CD4-positive, alpha-beta T cell treated with Interleukin-4 for 1 hour (primary cell): ENCODE measurements around the gene ASB16.
A peak's percentile ranks its signal among the peaks of the same experiment; 100 is the strongest.
"Not testable (repeated sequence)": the region's sequence is repeated elsewhere in the genome, so short reads cannot be mapped to it uniquely, and the experiment has no call there.

Experiments used
- DNase-seq, 2 donors: peaks; one replicate each; pipeline ENCODE4 v3.0.0-alpha.2; 2020 to 2022

ASB16 gene

GRCh38 chr17:44170499-44171201 is at the start of gene ASB16:
Gene ASB16, plus strand, starts transcription at chr17:44170704. Its CDS starts 86 bp downstream, at chr17:44170790.
- DNase-seq, result no peak

- no peak for DNase-seq
These were observed 49.5 kb upstream of the ASB16 start for GRCh38 chr17:44120851-44121605.

- DNase-seq, result no peak
These were observed 48.3 kb upstream of the ASB16 start for GRCh38 chr17:44121997-44122815.

- peak in 1 of 2 donors; percentile 27 for DNase-seq
These were observed 47.6 kb upstream of the ASB16 start for GRCh38 chr17:44122816-44123355.

GRCh38 chr17:44123356-44124117 is 47.0 kb upstream of the ASB16 start, which contains the start of gene HDAC5:
Gene HDAC5, minus strand, starts transcription at chr17:44123641. Its CDS starts 6,126 bp downstream, at chr17:44117515.
- DNase-seq, result peak; percentile 96

GRCh38 chr17:44124118-44124438 is 46.4 kb upstream of the ASB16 start:
- DNase-seq, result no peak

- DNase-seq, result no peak
These were observed 42.1 kb upstream of the ASB16 start for GRCh38 chr17:44128383-44128782.

GRCh38 chr17:44130693-44131349 is 39.7 kb upstream of the ASB16 start:
- DNase-seq, result no peak

GRCh38 chr17:44131372-44131771 is 39.1 kb upstream of the ASB16 start:
- not testable (repeated sequence) for DNase-seq

- no peak for DNase-seq
These were observed 38.2 kb upstream of the ASB16 start for GRCh38 chr17:44132275-44132821.

GRCh38 chr17:44133918-44134476 is 36.5 kb upstream of the ASB16 start:
- no peak for DNase-seq

- DNase-seq, result no peak
These were observed 35.5 kb upstream of the ASB16 start for GRCh38 chr17:44134752-44135568.

GRCh38 chr17:44137891-44138709 is 32.4 kb upstream of the ASB16 start:
- peak in 1 of 2 donors; percentile 58 for DNase-seq

- DNase-seq, result not testable (repeated sequence)
These were observed 26.6 kb upstream of the ASB16 start for GRCh38 chr17:44143921-44144320.

GRCh38 chr17:44144966-44145739 is 25.4 kb upstream of the ASB16 start:
- DNase-seq, result no peak

- DNase-seq, result no peak
These were observed 23.8 kb upstream of the ASB16 start for GRCh38 chr17:44146375-44147346.

- no peak for DNase-seq
These were observed 22.7 kb upstream of the ASB16 start for GRCh38 chr17:44147812-44148211.
